NCI-H510A (cell line): ENCODE measurements around the gene FIGNL1.
A peak's percentile ranks its signal among the peaks of the same experiment; 100 is the strongest.

Experiments used
- DNase-seq: peaks from one replicate; lab custom pipeline; 2025; lab: John Stamatoyannopoulos, UW

FIGNL1 gene, protein sequence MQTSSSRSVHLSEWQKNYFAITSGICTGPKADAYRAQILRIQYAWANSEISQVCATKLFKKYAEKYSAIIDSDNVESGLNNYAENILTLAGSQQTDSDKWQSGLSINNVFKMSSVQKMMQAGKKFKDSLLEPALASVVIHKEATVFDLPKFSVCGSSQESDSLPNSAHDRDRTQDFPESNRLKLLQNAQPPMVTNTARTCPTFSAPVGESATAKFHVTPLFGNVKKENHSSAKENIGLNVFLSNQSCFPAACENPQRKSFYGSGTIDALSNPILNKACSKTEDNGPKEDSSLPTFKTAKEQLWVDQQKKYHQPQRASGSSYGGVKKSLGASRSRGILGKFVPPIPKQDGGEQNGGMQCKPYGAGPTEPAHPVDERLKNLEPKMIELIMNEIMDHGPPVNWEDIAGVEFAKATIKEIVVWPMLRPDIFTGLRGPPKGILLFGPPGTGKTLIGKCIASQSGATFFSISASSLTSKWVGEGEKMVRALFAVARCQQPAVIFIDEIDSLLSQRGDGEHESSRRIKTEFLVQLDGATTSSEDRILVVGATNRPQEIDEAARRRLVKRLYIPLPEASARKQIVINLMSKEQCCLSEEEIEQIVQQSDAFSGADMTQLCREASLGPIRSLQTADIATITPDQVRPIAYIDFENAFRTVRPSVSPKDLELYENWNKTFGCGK

DNA sequence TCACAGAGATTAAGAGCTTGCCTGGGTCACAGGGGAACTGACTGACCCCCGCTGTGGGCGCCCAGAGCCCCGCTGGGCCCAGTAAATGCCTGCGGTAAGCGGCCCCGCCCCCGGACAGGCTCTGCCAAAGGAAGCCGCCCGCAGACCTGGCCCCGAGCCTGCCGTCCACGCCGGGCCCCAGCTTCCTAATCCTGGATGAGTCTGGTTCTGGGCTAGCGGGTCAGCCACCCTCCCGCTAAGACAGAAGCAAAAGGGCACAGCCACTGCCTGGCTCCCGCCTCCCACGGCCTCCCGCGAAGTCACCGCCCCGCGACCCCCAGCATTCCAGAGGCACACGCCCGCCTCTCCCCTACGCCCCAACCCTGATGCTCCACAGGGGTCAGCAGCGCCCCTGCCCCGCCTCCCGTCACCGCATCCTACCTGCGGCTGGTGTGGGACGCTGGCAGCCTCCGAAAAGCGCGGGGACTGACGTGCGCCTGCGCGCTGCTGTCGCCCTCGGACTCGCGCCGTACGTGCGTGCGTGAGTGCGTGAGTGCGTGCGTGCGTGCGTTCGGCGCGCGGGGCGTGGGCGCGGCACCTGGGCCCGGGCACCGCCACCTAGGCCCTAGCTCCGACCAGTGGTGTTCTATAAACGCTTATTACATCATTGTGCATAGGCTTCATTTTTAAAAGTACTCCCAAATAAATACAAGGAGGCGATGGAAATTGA is at the start of gene FIGNL1:
FIGNL1 (minus strand) TSS at position 470 of the 709 bp plus-strand sequence. CDS start 3,063 bp downstream, outside the sequence.
- DNase-seq, result peak; percentile 78

DNA sequence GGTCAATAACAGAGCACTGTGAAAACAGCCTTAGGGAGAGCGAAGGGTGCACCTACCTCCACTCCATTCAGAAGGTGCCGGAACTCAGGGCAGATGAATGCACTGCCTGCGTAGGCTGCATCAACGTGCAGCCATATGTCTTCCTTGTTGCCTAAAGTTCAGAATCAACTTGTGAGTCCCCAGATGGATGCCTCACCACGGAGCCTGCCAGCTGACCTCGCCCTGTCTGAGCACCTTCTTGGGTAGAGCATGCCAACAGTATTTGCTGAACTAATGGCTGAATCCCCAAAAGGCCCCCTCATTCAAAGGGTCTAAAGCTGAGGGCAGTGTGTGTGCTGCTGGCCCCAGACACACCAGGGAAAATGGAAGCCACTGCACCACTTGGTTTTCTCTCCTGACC is 48.9 kb upstream of the FIGNL1 start:
- DNase-seq, result no peak

DNA sequence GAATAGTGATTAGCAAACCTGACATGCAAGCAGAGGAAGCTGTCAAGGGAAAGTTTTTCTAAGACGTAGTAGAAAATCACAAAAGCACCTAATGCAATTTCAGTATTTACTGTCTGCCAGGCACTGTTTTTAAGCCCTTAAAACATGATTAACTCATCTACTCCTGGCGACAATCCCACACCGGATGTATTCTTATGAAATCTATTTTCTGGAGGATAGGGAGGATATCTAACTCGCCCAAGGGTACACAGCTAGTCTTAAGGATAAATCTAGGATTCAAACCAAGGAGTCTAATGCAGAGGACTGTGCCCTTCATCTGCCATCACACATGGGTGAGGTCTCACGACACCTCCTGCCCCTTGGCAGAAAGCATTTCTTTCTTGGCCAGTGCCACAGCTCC is 47.8 kb upstream of the FIGNL1 start:
- no peak for DNase-seq

DNA sequence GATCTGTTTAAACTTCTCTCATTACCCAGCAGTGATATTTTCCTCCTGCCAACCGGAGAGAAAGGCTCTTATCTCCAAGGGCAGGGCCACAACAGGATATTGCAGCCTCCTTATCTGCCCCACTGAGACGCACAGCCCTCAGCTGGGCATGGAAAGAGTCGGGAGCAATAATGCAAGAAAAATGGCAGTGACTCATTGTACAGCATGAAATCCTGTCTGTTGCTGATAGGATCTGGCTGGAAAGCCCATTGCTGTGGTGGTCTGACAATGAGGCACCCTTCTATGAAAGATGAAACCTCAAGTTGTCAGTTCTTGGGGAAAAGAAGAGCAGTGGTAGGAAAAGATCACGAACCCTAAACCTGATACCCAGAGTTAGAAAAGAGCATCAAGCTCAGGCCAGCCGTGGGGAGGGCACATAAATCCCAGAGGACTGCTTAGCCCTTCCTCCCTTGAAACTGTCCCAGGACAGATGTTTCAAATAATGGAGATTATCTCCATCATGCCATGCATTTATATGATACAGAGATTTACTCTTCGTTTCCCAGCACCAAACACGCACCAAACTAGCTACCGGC is 47.0 kb upstream of the FIGNL1 start:
- no peak for DNase-seq

DNA sequence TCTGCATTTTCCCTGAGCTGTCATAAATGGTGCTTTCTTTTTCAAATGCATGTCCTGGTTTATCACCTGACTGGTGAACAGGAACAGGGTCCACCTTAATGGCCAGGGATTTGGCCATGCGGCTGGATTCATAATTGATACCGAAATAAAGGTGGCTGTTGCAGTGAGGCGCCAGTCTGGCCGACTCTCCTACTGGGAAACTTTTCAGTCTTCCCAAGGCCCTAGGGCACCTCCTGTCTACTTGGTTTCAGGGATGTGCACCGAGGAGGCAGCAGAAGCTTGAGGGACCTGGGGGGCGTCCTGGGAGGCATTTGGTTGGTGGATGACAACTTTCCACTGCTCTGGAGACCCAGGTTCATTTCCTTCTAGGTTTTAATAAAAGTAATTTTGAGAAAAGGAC is 46.4 kb upstream of the FIGNL1 start:
- no peak for DNase-seq

DNA sequence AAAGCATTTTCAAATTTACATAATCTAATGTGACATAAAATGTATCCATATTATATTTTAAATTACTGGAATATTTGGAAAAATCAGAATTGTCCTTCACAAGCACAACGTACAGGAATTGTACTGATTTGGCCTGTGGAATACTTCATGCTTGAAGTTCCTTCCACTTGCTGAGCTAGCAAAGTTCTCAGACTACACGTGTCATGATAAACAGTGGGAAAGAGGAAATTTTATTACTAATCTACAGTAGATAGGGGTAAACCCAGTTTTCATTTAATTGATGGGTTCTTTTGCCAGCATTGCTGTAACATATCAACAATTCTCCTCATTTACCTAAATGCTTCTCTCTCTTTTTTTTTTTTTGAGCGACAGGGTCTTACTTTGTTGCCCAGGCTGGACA is 45.6 kb upstream of the FIGNL1 start:
- DNase-seq, result no peak

DNA sequence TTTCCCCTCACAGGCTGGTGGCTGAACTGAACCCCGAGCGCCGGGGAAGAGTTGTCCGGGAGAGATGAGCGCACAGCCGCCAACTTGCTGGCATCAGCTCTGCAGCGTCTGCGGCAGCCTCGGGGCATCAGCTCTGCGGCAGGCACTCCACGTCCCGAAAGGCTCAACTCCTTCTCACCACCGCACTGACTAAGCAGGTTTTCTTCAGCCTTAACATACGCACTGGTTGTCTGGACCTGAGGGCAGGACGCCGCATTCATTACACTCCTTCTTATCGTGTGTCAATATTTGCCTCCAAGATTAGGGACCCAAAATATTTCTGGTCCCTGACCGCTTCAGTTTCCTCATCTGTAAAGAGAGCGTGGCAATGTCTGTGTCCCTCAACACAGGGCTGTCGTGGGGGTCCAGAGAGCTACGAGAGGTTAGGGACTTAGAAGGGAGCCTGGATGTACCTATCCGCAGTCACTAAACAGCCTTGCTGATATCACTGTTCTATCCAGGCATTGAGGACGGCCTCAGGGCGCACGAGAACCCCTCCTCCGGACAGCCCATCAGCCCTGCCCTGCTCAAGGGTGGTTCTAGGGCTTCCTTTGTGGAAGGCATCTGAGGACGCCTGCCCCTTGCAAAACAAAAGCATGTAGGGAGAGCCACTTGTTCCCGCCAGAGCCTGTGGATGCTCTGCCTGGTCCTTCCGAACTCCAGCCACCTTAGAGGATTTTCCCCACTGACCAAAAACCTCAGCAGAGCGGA is 42.8 kb upstream of the FIGNL1 start:
- DNase-seq, result no peak

DNA sequence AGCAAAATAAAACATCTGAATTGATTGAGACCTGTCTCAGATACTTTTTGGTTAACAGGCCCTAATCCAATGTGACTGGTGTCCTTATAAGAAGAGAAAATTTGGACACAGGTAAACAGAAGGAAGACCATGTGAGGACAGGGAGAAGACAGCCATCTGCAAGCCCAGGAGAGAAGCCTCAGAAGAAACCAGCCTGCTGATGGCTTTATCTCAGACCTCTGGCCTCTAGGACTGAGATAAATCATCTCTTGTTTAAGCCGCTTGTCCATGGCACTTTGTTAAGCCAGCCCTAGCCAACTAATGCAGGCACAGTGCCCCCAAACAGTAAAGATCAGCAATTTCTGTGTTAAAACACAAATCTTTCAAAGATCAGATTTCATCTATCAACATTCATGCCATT is 41.8 kb upstream of the FIGNL1 start:
- DNase-seq, result no peak

DNA sequence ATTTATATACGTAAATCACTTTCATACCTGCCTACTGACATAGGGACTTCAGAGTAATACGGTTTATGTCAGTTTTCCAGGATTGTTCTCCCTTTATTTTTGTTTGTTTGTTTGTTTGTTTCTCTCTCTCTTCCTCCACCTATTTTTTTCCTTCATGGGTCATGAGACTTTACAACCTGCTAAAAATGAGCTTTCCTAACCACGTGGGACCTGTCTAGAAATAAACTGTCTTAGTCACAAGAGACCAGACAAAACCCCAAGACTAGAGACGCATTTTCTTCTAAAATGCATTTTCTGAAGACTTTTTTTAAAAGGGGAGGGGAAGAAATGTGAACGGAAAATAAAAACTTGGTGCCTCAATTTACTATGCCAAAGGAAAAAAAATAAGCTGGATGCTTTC is 41.1 kb upstream of the FIGNL1 start:
- DNase-seq, result no peak

DNA sequence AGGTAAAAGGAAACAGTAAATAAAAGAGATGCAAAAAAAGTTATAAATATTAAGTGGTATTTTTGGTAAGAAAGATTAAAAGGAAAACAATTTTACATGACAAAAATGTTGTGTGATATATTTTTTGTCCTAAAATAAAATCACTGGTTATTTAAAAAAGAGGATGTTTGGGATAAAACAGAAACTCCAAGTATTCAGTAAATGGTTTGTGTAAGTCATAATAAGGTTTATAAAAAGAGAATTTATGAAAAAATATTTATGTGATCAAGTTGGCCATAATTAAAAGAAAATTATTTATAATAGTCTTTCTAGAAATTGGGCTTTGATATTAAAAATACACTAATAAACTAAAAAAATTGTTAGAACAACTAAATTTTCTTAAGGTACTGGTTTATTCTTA is 38.2 kb upstream of the FIGNL1 start:
- DNase-seq, result no peak

DNA sequence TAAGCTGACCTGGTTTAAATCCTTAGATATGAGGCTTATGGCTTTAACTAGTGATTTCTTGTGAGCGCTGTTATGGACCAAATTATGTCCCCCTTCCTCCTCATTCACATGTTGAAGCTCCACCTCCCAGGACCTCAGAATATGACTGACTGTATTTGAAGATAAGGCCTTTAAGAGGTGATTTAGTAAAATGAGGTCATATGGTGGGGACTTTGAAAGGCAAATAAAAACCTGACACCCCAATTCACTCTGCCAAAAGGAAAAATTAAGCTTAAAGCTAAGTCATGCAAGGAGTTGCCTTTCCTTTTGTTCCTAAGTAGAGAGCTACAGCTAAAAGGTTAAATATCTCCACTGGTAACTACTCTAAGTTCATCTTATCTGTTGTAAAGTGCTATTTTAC is 36.4 kb upstream of the FIGNL1 start:
- no peak for DNase-seq

DNA sequence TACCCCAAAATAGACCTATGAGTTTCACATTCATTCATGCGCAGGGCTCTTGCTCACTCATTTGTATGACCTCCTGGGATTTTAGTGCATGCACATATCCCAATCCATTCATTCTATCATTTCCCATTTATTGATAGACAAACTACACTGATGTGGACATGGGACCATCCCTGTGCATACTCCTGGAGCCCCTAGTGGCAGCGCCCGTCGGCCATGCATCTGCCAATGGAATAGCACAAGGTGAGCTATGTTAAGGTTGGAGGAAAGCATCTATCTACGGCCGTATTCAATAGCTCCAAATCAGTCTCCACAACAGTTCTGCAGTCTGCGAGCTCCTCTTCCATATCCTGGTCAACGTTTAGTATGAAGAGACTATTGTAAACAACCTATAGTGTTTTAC is 31.7 kb upstream of the FIGNL1 start:
- no peak for DNase-seq

DNA sequence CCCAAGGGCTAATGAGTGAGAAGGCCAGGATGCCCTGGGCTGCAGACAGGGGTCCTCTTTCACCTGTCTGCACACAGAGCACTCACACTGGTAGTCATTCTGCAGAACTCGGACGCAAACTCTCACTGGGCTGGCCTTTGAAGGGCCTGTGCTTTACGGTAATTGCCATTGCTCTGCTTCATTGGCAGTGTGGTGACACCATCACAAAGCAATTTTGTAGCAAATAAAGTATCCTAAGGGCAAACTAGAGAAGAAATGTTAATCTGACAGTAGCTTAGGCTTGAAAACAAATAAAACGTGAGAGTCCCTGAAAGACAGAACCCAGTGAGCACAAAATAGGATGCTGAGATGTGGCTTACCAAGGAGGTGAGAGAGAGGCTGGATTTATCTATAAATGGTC is 30.6 kb upstream of the FIGNL1 start:
- no peak for DNase-seq

DNA sequence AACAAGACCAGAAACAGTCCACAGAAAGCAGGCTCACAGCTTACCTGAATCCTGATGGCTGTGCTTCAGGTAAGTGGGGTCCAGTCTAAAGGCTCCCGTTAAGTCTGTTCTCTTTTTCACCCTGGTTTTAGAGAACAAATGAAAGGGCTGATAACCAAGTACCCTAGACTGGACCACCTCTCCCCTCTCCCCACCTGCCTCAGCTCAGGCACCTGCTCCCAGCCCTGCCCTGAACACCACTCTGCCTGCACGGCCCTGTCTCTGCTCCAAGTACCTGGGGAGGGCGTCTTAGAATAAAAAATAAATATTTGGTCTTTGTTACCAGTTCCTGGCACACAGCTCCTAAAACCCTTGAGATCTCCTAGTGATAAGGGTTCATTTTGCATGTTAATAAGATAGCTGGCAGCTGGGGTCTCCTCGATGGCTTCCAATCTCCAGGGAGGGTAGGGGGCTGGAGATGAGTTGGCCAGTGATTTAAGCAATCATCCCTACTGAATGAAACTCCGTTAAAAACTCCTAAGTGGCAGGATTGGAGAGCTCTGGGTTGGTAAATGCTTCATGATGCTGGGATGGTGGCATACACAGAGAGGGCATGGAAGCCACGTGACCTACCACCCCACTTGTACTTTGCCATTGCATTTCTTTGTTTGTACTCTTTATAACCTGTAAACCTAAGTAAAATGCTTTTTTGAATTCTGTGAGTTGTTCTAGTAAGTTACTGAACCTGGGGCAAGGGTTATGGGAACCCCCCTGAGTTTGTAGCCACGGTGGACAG is 29.8 kb upstream of the FIGNL1 start:
- DNase-seq, result no peak

DNA sequence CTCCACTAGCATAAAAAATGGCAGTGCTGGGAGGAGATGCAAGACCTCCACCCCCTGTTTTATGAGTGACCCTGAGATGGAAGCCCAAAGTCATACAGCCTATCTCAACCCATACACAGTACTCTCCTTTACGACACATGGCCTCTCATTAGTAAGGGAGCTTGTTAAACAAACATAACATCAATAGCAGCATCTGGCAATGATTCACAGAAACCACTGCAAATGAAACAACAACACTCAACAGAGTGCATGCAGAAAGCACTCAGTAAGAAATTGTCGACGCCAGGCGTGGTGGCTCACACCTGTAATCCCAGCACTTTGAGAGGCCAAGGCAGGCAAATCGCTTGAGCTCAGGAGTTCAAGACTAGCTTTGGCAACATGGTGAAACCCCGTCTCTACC is 27.5 kb upstream of the FIGNL1 start:
- peak; percentile 50 for DNase-seq

DNA sequence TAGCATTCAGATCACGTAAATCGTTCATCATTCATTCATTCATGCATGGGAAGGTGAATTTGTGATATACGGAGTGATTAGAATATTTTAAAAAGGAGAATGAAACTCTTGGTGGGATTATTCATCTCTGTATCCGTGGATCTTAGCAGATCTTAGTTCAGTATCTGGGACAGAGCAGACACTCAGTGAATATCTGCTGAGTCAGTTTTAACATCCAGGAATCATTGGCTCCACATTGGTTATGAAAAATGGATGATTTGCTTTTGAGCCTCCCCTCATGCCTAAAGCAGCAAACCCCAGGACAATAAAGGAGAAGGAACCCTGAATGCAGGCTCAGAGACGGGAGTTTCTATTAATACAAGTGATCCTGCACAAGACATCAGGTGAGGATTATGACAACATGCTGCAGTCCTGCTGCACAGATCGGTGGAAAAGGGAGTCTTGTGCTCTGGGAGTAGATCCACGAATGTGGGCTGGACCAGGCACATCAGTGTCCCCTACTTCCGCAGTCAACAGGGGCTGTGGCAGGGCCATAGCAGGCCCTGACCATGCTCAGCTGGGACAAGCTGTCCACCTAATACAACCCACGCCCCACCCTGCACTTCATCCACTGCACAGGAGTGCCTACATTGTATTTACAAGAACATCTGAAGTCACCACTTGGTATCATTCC is 26.9 kb upstream of the FIGNL1 start:
- DNase-seq, result no peak

DNA sequence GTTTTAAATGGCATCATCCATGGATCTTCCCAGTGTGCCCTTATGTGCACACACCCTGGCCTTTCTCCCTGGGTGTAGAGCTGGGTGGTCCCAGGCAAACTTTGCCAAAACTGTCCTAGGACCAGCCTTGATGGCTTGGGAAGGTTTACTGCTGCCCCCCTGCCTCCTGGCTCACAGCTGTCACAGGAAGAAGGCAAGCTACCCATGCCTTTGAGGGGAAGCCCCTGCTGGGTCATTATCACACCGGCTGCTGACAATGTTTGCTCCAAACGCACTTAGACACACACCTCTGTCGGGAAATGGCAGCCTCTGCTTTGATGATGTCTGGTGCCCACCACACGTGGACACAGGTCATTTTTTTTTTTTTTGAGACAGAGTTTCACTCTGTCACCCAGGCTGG is 25.2 kb upstream of the FIGNL1 start:
- DNase-seq, result no peak

DNA sequence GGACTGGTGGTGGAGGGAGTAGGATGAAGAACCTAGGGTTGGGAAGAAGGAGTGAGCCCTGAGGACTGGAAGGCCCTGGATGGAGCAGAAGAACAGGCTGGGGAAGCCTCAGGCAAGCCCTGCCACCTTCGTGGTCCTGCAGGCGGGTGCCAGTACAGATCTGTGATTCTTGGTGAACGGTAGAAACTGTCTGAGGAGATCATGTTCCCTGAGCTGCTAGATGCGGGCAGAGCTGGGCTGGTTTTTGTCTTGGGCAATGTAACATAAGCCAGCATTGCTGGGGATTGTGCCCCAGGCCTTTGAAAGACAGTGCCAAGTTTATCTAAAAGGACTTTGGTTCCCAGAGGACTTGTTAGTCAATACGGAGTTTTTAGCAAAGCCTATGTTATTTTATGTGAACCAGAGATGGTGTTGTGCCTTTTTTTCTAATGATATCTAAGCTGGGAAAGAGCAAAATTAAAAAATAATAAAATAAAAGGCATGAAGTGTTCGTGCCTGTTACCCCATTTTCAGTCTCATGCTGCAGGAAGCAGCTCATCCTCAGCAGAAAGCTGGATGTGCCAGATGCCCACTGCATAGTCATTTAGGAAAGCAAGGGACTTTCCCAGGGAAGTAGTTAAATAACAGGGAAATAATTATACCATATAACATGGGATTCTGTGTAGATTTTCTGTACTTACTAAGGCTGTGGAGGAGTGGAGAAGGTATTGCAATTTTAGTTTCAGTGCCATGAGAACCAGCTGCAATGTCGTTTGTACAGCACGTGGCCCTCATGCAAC is 24.4 kb upstream of the FIGNL1 start:
- DNase-seq, result no peak

DNA sequence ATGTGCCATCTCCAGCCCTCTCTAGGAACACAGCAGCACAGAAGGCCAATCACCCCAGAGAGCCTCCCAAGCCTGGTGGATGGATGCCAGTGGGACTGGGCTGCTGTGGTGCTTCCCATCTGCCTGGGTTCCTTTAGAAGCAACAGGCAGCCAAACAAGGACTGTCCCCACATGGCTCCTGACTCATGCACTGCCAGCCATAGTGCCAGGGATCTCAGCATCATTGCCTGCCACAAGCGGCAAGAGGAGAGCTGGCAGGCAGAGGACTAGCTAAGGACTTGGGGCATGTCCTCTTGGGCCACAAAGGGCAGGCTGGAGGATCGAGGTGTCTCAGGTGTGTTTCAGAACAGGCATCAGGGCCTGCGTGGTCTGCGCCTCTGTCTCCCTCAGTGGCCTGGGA is 23.4 kb upstream of the FIGNL1 start:
- no peak for DNase-seq

DNA sequence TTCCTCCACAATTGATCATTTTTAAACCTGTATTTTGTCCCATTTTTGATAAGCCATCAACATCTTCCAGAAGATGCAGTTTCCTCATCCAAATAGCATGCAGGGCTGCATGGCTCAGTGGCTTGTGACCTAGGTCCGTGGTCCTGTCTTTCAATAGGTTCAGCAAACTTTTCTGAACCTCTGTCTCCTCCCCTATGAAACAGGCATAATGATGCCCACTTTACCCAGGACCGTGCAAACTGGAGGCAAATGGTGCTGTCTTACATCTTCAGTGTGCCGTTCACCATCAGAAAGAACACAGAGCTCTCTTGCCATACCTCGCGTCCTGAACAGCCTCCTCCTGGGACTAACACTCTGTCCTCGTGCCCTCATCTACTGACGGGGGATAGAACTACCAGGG is 22.3 kb upstream of the FIGNL1 start:
- no peak for DNase-seq
